ENCODE results near the gene E2F8.

E2F8 gene

DNA sequence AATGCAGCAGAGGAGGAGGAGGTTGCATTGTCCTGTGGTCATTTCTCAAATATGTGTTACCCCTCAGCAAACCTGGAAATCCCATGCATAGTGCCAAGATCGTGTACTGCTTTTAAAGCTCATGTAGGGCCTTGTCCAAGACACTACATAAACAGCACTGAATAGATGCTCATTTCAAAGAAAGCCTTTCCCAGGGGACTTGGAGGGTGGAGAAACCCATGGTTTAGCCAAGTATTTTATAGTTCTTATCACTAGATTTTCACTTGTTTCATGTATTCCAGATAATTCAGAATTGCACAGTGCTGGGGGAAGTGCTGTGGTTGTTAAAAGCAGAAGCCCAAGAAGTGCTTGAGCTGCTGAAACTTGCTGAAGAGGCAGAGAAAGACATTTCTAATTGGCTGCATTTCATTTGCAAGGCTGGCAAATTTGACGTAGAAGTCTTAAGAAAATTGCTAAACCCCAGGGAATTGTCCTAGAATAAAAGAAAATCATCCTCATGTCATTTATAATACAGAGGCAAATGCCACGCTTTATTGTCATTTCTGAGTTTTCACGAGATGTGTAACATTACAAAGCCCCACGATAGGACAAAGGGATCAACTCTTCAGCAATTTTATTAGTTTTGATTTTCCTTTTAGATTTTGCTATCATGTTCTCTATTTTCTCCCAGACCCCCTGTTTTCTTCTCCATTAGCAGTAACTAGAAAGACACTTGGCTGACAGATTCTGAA is 59.0 kb downstream of the E2F8 start:
- DNase-seq, result no peak

DNA sequence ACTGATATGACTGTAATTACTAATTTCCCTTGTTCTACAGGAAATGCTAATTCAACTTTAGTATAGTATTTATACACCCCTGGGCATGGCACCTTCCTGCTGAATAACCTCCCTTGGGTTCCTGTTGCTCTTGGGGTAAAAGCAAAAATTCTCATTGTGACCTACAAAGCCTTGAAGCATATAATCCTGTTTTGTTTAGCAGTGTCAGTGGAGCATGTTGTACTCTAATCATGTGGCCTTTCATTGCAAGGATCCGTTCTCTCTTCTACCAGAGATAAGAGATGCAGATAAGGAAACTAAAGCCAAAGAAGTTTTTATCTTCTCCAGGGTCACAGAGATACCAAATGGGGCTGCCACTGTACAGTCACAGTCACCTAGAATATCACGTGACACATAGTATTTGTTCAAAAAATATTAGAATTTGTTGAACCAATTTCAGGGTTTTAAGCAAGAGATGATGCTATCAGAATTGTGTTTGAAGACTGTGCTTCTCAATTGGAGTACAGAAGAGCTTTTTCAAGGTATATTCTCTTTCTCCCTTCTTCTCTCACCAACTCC is 64.0 kb downstream of the E2F8 start:
- DNase-seq, result no peak

Measured in activated effector memory CD4-positive, alpha-beta T cell treated with Interleukin-2 at 50 U/mL for 16 hours (primary cell).